ENCODE data around the gene PGPEP1. TPM values are rescaled to one million over a fixed set of nuclear protein-coding genes. Genes with fewer than 3 reads are reported as not detected.

The PGPEP1 gene
- total and polyA plus RNA-seq, 4 donors: 13.0 to 41.6 (median 15.0) TPM

DNA sequence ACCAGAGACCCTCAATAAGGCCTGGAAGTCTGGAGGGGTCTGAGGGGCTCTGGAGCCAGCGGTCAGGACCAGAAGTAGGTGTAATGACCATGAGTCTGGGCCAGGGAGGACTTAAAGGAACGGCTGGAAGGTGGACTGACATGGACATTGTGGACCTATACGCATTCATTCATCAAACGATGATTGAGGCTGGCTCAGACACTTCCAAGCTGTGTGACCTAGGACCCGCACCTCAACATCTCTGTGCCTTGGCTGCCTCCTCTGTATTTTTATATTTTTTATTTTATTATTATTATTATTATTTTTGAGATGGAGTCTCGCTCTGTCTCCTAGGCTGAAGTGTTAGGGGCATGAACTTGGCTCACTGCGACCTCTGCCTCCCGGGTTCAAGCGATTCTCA, 66.4 kb downstream of the PGPEP1 start:
- no peaks in the 10 kb centered on the region for H3K4me1 ChIP-seq (ENCODE audit: control insufficient read depth in 5 of 5, insufficient read depth in 5 of 5, low read length in 5 of 5)
- no peaks in the 10 kb centered on the region for H3K27me3 ChIP-seq (ENCODE audit: control insufficient read depth in 3 of 3, insufficient read depth in 3 of 3, low read length in 2 of 3)
- ATAC-seq (ENCODE audit: insufficient read depth, low FRiP score) (no peak), DNase-seq (no peak)
- no peak overlapping the region for H3K9ac ChIP-seq (ENCODE audit: insufficient read depth in 1 of 2, low read length in 2 of 2)
- 94 to 97% methylated on average over 9 of the region's 9 CpGs for WGBS, 2 donors
- H3K4me3 ChIP-seq: no peak overlapping the region
- no peaks in the 10 kb centered on the region for H3K36me3 ChIP-seq (ENCODE audit: control insufficient read depth in 4 of 4, insufficient read depth in 4 of 4, low read length in 4 of 4)
- TF ChIP-seq, protein P1, sequence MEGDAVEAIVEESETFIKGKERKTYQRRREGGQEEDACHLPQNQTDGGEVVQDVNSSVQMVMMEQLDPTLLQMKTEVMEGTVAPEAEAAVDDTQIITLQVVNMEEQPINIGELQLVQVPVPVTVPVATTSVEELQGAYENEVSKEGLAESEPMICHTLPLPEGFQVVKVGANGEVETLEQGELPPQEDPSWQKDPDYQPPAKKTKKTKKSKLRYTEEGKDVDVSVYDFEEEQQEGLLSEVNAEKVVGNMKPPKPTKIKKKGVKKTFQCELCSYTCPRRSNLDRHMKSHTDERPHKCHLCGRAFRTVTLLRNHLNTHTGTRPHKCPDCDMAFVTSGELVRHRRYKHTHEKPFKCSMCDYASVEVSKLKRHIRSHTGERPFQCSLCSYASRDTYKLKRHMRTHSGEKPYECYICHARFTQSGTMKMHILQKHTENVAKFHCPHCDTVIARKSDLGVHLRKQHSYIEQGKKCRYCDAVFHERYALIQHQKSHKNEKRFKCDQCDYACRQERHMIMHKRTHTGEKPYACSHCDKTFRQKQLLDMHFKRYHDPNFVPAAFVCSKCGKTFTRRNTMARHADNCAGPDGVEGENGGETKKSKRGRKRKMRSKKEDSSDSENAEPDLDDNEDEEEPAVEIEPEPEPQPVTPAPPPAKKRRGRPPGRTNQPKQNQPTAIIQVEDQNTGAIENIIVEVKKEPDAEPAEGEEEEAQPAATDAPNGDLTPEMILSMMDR (IDR thresholded peaks at IDR 0.05; ENCODE audit: control extremely low read depth, extremely low read depth): no peak
- H3K27ac ChIP-seq (ENCODE audit: low read depth in 1 of 2, low read length in 1 of 2): no peak overlapping the region
- H3K9me3 ChIP-seq (ENCODE audit: control insufficient read depth in 4 of 4, insufficient read depth in 3 of 4, low read length in 3 of 4): no peaks in the 10 kb centered on the region

DNA sequence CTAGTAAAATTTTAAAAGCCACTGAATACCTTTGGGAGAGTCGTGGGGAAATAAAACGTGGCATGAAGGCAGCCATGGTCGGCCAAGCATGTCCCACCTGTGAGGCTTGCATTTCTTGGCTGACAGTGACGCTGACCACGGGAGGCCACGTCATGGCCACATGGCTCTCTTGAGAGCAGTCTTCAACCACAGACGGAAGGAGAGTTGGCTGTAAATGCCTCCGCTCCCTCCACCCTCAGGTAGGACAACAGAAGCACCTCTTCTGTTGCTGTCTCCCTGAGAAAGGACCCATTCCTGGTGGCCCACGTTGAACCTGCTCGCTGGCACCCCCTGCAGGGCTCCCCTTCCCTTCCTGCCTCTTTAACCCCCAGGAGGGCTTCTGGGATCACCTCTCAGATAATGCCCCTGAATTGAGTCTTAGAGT, 67.7 kb downstream of the PGPEP1 start:
- Histone ChIP-seq H3K9ac (ENCODE audit: insufficient read depth in 1 of 2, low read length in 2 of 2) (no peak overlapping the region), H3K9me3 (ENCODE audit: control insufficient read depth in 4 of 4, insufficient read depth in 3 of 4, low read length in 3 of 4) (no peaks in the 10 kb centered on the region), H3K27ac (ENCODE audit: low read depth in 1 of 2, low read length in 1 of 2) (no peak overlapping the region), H3K36me3 (ENCODE audit: control insufficient read depth in 4 of 4, insufficient read depth in 4 of 4, low read length in 4 of 4) (no peaks in the 10 kb centered on the region), H3K27me3 (ENCODE audit: control insufficient read depth in 3 of 3, insufficient read depth in 3 of 3, low read length in 2 of 3) (no peaks in the 10 kb centered on the region), H3K4me1 (ENCODE audit: control insufficient read depth in 5 of 5, insufficient read depth in 5 of 5, low read length in 5 of 5) (no peaks in the 10 kb centered on the region), H3K4me3 (no peak overlapping the region)
- TF ChIP-seq, protein P1 (IDR thresholded peaks at IDR 0.05; ENCODE audit: control extremely low read depth, extremely low read depth): no peak
- DNase-seq: no peak
- 52 to 63% methylated on average over 10 of the region's 10 CpGs for WGBS, 2 donors
- ATAC-seq (ENCODE audit: insufficient read depth, low FRiP score): peak; percentile 30

DNA sequence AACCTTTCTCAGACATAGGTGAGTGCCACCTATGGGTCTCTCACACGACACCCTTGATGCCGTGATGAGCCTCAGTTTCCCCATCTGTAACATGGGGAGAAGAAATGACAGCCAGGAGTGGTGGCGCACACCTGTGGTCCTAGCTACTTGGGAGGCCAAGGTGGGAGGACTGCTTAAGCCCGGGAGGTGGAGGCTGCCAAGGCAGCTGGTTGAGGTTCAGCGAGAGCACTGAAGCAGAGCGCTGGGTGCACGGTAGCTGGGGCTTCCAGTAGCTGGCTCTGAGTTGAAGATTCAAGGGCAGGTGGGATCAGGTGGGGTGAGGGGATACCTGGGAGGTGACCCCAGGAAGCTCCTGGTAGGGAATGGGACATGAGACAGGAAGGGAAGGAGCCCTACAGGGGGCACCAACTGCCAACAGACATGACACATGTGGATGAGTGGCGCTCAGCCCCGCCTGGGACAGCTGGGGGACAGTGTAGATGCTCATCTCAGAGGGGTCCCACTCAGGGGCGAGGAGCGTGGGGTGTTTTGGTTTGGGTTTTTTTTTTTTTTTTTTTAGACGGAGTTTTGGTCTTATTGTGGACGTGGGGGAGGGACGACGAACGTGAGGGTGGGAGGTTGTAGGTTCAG, 72.3 kb downstream of the PGPEP1 start:
- 81% methylated on average over 16 of the region's 16 CpGs for WGBS, 2 donors
- no peaks in the 10 kb centered on the region for H3K36me3 ChIP-seq (ENCODE audit: control insufficient read depth in 4 of 4, insufficient read depth in 4 of 4, low read length in 4 of 4)
- ATAC-seq (ENCODE audit: insufficient read depth, low FRiP score) (no peak), DNase-seq (no peak)
- no peaks in the 10 kb centered on the region for H3K27me3 ChIP-seq (ENCODE audit: control insufficient read depth in 3 of 3, insufficient read depth in 3 of 3, low read length in 2 of 3)
- peaks cover 0 to 31% (median 23%) of the 10 kb centered on the region in 5 donors for H3K4me1 ChIP-seq (ENCODE audit: control insufficient read depth in 5 of 5, insufficient read depth in 5 of 5, low read length in 5 of 5)
- no peak overlapping the region for H3K27ac ChIP-seq (ENCODE audit: low read depth in 1 of 2, low read length in 1 of 2)
- TF ChIP-seq, protein P1 (IDR thresholded peaks at IDR 0.05; ENCODE audit: control extremely low read depth, extremely low read depth): no peak
- H3K4me3 ChIP-seq: no peak overlapping the region
- H3K9ac ChIP-seq (ENCODE audit: insufficient read depth in 1 of 2, low read length in 2 of 2): no peak overlapping the region
- H3K9me3 ChIP-seq (ENCODE audit: control insufficient read depth in 4 of 4, insufficient read depth in 3 of 4, low read length in 3 of 4): no peaks in the 10 kb centered on the region

Data from lung (tissue), 12 donors.